Measurements from ENCODE around the gene CDIP1. TPM values are rescaled to one million over a fixed set of nuclear protein-coding genes. Genes with fewer than 3 reads are reported as not detected.

The CDIP1 gene
- total and polyA plus RNA-seq, 9 of the 15 experiments (the other 6 are each of a cell fraction or from before 2014, with no cell fraction given) = 0.29 TPM; not detected in 8

GRCh38 chr16:4475880-4476788 is 62.4 kb downstream of the CDIP1 start, which contains the start of gene HMOX2 (continued):
- TF ChIP-seq SMARCC2 (IDR thresholded peaks at IDR 0.05; ENCODE audit: low read depth) = no peak
- no peak for TF ChIP-seq KLF16 (IDR thresholded peaks at IDR 0.05)
- peak; percentile 93 for TF ChIP-seq MYC (IDR thresholded peaks at IDR 0.05; ENCODE audit: low read depth, low read length)
- TF ChIP-seq MYC (CRISPR knock-in tag; IDR thresholded peaks at IDR 0.05; ENCODE audit: borderline replicate concordance, low read depth) = no peak
- TF ChIP-seq, protein P1, sequence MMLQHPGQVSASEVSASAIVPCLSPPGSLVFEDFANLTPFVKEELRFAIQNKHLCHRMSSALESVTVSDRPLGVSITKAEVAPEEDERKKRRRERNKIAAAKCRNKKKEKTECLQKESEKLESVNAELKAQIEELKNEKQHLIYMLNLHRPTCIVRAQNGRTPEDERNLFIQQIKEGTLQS (IDR thresholded peaks at IDR 0.05) = peak; percentile 37
- TF ChIP-seq, protein P1 (CRISPR knock-in tag; conservative IDR thresholded peaks at IDR 0.05) = no peak
- no peak for TF ChIP-seq TOE1 (IDR thresholded peaks at IDR 0.05; ENCODE audit: borderline replicate concordance)
- TF ChIP-seq TOE1 (CRISPR knock-in tag; IDR thresholded peaks at IDR 0.05; ENCODE audit: borderline replicate concordance, low read depth) = no peak; the same call in 1 of the 2 replicates
- TF ChIP-seq DNMT1 (IDR thresholded peaks at IDR 0.05) = no peak
- no peak for TF ChIP-seq ZNF445 (CRISPR knock-in tag; IDR thresholded peaks at IDR 0.05; ENCODE audit: low read depth)
- TF ChIP-seq TCF7L2 (IDR thresholded peaks at IDR 0.05; ENCODE audit: low read depth, low read length) = no peak
- TF ChIP-seq U2AF1 (optimal IDR thresholded peaks at IDR 0.05; ENCODE audit: low read depth, low read length) = peak; percentile 72
- 0 out of 2 replicates have a peak, but pooled peaks have one; percentile 79 for TF ChIP-seq ZFPM2 (CRISPR knock-in tag; IDR thresholded peaks at IDR 0.05)
- TF ChIP-seq, protein P2, sequence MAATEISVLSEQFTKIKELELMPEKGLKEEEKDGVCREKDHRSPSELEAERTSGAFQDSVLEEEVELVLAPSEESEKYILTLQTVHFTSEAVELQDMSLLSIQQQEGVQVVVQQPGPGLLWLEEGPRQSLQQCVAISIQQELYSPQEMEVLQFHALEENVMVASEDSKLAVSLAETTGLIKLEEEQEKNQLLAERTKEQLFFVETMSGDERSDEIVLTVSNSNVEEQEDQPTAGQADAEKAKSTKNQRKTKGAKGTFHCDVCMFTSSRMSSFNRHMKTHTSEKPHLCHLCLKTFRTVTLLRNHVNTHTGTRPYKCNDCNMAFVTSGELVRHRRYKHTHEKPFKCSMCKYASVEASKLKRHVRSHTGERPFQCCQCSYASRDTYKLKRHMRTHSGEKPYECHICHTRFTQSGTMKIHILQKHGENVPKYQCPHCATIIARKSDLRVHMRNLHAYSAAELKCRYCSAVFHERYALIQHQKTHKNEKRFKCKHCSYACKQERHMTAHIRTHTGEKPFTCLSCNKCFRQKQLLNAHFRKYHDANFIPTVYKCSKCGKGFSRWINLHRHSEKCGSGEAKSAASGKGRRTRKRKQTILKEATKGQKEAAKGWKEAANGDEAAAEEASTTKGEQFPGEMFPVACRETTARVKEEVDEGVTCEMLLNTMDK (IDR thresholded peaks at IDR 0.05; ENCODE audit: borderline replicate concordance, insufficient read depth, low read depth, low read length, poor library complexity, severe bottlenecking) = peak; percentile 46
- TF ChIP-seq ZNF778 (CRISPR knock-in tag; IDR thresholded peaks at IDR 0.05) = no peak
- TF ChIP-seq PREB (CRISPR knock-in tag; IDR thresholded peaks at IDR 0.05) = no peak
- no peak for TF ChIP-seq TSHZ1 (CRISPR knock-in tag; IDR thresholded peaks at IDR 0.05)
- no peak for TF ChIP-seq POLR2H (tag; IDR thresholded peaks at IDR 0.05; ENCODE audit: low read depth)
- TF ChIP-seq, protein P3, sequence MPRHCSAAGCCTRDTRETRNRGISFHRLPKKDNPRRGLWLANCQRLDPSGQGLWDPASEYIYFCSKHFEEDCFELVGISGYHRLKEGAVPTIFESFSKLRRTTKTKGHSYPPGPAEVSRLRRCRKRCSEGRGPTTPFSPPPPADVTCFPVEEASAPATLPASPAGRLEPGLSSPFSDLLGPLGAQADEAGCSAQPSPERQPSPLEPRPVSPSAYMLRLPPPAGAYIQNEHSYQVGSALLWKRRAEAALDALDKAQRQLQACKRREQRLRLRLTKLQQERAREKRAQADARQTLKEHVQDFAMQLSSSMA (CRISPR knock-in tag; IDR thresholded peaks at IDR 0.05) = no peak
